ENCODE results near the gene POU2F3. TPM values are rescaled to one million over a fixed set of nuclear protein-coding genes. Genes with fewer than 3 reads are reported as not detected.

POU2F3 gene
- total RNA-seq, 1 experiment from 2014 or later, result 0.02 TPM

DNA sequence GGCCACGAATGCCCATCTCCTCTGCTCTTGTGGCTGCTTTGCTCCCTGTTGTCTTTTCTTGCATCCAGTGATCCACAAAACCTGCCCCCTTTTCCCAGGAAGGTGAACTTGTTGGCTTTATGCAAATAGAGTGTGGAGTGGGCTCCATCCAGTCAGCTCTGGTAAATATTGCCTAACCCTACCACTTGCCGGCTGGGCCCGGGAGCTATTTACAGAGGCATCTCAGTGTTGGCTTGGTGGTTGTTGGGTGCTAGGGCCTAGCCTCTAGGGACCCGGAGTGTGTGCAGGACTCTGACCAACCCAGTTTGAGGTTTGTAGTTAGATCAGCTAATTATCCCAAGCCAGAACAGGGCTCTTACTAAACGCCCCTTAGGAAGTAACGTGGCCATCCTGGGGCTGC is 44.3 kb downstream of the POU2F3 start:
- DNase-seq (ENCODE audit: low read depth), result no peak

DNA sequence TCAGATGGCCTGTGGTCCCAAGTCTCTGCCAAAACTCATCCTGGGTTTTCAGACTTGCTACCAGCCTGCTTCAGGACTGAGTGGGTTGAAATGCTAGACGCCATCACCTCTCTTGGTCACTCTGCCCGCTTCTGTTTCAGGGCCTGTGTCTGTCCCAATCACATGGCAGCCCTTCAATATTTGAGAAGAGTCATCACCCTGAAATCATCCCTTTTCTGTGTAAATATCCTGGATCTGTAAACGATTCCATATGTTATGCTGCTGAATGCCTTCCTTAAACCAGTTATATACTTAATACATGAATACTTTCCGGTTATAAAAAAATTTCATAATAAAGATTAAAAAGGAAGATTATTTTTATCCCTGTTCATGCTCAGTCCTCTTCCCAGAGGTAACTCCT is 45.3 kb downstream of the POU2F3 start:
- DNase-seq (ENCODE audit: low read depth), result no peak

DNA sequence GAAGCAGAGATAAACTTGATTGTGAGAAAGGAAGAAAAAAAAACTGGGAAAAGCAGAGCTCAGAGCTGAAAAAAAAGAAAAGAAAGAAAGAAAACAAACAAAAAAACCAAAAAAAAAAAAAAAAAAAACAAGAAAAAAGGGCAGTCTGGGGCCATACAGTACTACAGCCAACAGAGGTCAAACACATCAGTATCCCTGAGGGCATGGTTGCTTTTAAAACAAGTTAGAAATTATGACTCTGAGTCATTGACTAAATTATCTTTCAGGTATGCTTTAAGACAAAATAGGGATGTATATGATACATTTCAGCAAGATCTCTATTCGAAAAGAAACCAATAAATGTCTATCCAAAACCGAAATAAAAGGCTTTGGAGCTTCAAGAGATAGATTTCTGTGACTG is 48.1 kb downstream of the POU2F3 start:
- DNase-seq (ENCODE audit: low read depth), result peak; percentile 61

DNA sequence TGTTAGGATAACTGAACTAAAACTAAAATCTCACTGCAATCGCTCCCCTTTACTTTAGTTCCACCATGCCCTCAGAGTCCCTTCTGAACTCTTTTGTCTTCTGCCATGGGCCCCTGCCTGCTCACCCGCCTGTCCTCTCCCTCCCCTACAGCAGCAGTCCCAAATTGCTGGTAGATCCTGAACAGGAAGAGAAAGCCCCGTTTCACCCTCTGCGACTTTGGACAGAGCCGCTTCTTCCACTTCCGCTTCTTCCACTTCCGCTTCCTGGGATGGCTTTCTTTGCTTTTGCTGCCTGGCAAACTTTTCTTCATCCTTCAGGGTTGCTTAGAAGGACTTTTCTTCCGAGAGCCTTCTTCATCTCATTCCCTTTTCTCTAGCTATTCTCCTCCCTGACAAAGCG is 49.5 kb downstream of the POU2F3 start:
- no peak for DNase-seq (ENCODE audit: low read depth)

DNA sequence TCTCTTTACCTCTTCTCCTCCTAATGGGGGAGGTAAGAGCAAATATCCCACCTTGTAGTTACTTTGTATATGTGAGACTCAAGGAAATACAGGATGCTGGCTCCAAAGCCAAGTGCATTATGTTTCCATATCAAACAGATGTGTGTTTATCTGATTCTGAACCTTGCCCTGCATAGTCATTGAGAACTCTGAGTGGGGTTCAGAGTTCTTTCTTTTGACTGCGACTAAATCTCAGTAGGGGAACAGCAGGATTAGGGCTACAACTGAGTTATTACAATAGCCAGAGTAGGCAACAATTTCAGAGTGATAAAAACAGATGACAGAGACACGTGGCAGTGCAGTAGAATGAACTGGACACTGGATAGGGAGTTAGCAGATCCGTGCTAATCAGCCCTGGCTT is 51.0 kb downstream of the POU2F3 start:
- DNase-seq (ENCODE audit: low read depth), result no peak

DNA sequence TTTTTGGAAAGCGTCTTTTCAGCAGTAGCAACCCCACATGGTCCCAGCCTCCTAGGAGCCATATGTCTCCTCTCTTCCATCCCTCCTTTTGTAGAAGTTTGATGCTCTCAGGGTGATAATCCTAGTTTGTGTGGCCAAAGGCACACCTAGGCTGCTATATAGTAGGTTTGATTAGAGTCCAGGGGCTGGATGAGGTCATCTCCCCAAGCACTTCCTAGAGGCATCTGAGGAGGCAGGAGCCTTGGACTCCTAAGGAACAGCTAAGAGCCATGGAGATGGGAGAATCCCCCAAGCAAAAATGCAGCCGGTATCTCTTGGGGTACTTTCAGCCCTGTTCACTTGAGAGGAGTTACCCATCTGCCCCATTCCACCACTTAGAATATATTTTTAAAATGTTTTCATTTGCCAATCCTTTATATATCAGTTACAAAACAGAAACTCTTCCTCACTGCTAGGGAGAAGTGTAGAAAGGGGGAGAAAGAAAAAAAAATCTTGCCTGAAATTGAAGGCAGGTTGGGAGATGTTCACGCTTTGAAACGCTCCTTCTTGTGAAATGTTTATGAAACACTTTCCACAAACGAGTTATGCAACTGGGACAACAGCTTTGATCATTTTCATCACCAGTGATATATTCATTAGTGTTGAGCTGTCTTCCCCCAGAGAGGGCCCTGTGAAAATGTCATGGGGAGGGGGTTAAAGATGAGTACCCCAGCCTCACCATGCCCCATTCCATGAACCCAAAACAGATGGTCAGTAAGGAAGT is 53.3 kb downstream of the POU2F3 start:
- peak; percentile 29 for DNase-seq (ENCODE audit: low read depth)

DNA sequence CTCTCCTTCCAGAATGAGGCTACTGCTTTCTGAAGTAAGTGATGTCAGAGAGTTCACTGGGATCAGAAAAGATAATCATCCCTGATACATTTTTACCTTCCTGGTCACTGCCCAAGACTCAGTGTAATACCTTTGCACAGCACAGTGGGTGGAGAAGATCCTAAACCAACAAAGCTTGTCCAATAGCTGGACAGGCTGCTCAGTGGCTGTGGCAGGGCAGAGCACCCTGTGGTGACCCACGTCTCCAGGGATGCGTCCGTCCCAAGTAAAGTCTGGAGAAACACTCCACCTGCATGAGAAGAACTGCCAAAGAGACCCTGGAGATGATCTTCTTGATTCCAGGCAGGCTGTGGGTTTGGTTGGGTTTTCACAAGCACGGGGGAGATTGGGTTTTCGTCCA is 54.2 kb downstream of the POU2F3 start:
- DNase-seq (ENCODE audit: low read depth), result no peak

DNA sequence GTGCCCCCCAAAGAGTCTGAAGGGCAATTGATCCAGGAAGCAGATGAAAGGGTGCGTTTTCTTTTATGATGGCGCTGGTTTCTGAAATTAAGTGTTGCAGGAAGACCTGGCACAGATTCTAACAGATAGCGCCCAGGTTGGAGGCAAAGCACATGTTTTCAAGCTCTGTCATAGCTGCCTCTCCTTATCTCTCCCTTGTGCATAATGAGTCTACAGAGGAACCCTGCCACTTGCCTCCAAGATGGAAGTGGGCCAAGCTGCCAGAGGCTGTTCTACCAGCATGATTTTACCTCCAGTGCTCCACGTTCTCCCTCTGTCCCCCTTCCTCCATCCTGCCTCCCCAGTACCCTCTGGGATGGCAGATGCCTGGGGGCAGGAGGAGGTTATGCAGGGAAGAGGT is 55.2 kb downstream of the POU2F3 start:
- DNase-seq (ENCODE audit: low read depth), result peak; percentile 85

DNA sequence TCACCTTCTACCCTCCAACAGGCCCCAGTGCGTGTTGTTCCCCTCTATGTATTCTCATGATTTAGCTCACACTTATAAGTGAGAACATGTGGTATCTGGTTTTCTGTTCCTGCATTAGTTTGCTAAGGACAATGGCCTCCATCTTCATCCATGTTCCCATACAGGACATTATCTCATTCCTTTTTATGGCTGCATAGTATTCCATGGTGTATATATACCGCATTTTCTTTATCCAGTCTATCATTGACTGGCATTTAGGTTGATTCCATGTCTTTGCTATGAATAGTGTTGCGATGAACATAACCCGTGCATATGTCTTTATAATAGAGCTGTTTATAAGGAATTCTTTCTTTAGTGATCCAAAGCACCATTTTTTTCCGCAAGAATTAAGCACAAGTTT is 56.6 kb downstream of the POU2F3 start:
- DNase-seq (ENCODE audit: low read depth), result no peak

DNA sequence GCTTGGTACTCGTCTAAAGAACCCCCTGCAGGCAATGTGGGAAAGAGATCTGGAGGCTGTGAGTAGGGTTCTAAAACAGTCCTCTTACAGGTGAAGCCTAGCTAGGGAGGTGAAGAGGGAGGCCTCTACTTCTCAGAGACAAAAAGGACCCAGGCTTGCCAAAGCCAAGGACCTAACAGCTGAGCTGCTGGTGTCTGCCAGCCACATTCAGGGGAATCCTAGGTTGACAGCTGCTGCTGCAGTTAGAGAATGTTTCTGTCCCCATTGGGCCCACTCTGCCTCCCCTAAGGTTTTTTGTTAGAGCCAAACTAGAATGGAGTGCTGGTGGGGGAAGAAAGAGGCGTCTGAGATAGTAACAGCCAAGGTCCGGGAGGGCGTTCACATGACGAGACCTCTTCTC is 58.5 kb downstream of the POU2F3 start:
- no peak for DNase-seq (ENCODE audit: low read depth)

DNA sequence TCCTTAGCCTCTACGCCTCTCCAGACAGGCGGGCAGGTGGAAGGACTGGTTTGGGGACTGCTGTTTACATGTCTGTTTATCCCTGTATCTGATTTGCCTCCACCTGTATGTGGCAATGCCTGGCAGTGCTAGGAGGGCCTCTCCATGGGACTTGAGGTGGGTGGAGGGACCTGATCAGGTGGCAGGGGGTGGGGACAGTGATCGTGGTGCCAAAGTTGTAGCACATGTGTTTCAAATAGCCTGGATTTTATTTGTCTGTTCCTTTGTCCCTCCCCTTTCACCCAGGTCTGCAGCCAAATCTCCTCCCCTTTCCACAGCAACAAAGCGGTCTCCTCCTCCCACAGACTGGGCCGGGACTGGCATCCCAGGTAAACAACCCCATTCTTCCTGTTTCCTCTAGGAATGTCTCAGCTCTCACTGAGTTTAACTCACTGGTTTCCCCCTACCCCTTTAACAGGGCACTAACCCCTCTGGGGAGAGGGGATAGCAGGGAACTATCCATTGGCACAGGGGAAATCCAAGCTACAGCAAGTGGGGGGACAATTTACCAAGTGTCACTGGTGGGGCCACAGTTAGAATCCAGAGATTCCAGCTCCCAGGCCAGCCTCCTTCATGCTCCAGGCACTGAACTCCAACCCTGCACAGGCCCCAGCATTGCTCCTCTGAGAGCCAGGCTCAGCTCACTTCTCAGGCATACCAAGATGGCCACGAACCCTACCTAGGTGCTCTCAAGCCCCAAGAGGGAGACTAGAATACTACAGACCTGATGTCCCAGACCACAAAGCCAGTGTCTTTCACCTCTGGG is 62.3 kb downstream of the POU2F3 start:
- DNase-seq (ENCODE audit: low read depth), result no peak

DNA sequence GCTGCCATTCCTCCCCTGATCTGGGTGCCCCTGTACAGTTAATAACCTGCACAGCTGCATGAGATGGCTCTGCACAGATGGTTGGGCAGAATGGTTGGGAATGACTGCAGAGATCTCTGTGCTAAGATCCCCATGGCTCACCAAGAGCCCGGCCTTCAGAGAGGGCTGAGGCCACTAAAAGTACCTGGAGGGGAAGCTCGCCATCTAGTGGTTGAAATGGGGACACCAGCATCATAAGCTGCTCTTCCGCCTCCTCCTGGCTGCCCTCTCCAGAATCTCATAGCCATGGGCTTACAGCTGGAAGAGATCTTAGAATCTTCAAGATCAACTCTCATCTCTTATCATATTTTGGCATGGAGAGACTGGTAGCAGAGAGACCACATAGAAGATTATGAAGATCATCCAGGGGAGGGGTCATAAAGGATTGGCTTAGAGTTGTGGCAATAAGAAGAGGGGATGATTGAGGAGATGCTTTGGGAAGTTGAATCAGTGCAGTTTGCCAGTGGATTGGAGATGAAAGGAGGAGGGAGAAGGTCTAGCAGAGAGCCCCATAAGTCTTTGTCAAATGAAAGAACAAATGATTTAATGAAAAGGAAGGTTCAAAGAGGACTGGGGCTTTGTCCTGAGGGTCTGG is 63.2 kb downstream of the POU2F3 start:
- DNase-seq (ENCODE audit: low read depth), result peak; percentile 79

DNA sequence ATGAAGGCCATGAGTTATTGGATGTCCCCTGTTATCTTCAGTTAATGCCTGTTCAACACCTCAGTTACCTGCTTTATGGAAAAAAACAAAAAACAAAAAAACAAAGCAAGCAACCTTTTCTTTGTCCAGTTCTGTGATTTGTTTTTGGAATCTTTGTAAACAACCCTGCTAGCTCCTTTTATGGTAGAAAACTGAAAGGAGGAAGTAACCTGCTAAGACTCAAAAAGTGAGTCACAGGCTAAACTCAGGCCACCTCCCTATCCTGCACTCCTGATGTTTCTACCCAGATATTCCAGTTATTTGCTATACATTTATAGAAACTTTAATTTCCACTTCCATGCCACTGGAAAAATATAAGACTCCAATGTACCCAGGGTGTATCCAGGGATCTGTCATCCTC is 64.6 kb downstream of the POU2F3 start:
- peak; percentile 69 for DNase-seq (ENCODE audit: low read depth)

DNA sequence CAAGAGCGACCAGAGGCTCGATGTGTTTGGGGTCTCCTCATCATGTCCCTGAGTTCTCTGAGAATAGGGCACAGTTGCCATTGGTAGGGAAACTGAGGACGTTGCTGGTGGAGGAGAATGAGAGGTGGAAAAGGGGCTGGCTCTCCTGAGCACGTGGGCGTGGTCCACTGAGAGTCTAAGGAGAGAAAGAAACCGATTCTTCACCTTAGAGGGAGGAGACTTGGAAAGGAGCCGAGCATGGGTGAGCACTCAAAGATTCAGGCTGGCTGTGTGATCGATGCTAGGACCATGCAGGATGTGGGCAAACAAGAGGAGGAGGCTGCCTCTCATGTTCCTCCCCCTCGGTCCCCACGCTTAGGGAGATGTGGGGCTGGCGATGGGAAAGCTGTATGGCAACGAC is 65.3 kb downstream of the POU2F3 start:
- DNase-seq (ENCODE audit: low read depth), result peak; percentile 34

DNA sequence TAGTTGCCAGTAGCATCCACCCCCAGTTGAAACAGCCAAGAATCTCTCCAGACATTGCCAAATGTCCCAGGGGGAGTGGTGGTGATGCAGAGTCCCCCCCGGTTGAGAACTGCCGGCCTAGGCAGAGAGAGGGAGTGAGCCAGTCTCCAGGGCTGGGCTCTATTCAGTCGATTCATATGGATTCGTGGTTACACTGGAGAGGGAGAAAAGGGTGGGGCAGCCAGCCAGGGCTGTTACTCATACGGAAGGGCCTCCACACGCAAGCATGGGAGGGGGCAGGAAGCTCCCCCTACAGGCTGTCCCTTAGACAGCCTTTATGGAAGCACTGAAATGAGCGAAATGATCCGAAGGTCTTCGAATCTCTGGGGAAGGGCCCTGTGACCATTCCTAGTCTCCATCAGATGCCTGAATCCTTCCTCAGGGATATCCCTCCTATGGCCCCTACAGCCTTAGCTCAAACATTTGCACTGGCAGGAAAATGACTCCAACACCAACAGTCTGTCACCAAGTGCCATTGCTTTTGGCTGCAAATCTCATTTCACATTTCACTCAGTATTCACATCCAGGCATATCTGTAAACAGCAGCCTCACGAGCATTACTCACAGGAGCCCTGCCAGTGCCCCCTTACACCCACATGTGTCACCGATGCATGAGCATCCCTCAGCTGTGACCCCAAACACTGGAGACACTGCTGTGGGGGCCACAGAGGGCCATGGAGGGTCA is 66.7 kb downstream of the POU2F3 start:
- DNase-seq (ENCODE audit: low read depth), result peak; percentile 86

DNA sequence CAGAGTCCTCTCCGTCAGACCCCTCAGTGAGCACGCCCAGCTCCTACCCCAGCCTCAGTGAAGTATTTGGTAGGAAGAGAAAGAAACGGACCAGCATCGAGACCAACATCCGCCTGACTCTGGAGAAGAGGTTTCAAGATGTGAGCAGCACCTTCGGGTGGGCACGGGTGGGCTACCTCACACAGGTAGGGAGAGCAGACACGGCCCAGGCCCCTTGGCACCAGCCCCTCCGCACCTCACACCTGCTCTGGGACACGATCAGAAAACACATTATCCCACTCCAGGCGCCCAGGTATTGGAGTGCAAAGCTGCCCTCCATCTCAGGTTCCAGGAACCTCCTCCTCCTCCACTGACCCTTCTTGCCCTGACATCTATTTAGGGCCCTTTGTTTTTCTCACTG is 67.5 kb downstream of the POU2F3 start:
- DNase-seq (ENCODE audit: low read depth), result no peak

DNA sequence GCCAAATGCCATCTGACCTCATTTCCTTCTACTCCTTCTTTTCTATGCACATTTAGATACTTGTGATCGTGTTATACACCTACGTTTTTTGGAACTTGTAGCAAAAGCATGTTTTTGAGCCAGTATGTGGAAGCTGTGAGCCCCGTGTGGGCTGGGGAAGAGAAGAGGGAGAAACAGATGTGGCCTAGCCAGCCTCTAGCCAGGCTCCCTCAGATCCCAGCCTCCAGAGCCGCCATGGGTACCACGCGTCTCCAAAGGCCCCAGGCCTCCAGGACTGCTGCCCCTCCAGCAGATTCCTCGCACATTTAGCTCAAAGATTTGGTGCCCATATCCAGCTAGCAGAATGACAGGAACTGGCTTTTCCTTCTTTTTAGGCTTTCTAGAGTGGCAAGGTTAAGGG is 68.1 kb downstream of the POU2F3 start:
- DNase-seq (ENCODE audit: low read depth), result no peak

DNA sequence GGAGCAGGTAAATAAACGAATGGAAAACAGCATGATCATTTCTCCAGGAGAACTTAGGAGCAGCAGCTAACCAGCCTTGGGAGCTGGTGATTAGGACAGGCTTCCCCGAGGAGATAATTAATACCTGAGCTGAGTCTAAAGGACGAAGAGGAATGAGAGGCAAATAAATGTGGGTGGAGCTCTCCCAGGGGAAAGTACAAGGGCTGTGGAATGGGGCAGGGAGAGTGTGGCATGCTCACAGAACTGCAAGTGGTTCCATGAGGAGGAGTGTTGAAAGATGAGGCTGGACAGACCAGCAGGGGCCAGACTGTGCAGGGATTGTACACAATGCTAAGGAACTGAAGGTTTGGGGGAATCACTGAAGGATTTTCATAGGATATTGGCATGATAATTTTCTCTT is 70.9 kb downstream of the POU2F3 start:
- no peak for DNase-seq (ENCODE audit: low read depth)

DNA sequence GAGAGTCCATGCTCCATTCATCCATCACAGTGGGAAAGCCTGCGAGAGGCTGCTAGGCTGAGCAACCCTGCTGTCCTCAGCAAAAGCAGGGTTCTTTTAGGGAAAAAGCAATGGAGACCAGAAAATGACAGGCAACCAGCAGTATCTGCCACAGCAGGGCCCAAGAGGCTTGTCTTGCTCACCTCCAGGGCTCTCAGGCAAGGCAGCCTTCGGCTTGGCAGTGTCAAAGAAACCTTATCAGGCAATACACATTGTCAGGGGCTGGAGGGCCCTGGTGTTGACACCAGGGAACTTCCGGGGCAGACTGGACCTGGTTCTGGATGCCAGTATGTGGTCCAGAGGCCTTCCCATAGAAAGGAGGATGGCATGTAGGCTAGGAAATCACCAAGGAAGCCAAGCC is 74.9 kb downstream of the POU2F3 start:
- no peak for DNase-seq (ENCODE audit: low read depth)

DNA sequence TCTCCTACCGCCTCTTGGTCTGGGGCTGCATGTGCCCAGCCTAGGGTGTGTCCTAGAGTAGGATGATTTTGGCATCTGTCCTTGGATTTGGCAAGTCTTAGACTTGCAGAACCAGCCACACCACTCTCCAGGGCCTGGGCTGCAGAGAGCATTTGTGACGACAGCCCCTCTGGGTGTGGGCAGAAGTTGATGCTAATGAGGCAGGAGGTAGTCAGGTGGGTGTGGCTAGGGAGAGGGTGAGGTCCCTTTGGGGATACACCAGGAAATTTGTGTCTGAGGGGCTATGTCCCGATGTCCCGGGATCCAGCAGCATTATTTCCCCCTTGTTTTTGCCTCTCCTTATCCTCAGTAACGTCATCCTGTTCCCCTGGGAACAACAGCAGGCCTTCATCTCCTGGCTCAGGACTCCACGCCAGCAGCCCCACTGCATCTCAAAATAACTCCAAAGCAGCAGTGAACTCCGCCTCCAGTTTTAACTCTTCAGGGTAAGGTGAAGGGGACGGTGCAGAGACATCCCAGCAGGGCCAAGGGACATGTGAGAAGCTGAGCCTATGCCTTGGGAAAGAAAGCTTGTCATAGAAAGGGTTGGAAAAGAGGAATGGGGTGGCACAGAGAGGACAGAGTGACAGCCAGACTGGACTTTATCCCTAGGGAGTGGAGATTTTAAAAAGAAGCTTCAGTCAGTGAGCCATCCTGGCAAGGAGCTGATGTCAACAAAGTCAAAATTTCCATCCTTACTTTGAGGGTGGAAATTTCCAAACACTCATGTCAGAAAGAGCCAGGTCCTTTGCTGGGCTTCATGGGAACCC is 77.1 kb downstream of the POU2F3 start:
- DNase-seq (ENCODE audit: low read depth), result no peak
